GOT3 (cell line): Measurements from ENCODE around the gene DYNLT1.

Source experiments
- DNase-seq: peaks from one replicate; lab custom pipeline; 2025; ENCODE audit warnings: mixed read lengths; lab: John Stamatoyannopoulos, UW

Gene DYNLT1

DNA sequence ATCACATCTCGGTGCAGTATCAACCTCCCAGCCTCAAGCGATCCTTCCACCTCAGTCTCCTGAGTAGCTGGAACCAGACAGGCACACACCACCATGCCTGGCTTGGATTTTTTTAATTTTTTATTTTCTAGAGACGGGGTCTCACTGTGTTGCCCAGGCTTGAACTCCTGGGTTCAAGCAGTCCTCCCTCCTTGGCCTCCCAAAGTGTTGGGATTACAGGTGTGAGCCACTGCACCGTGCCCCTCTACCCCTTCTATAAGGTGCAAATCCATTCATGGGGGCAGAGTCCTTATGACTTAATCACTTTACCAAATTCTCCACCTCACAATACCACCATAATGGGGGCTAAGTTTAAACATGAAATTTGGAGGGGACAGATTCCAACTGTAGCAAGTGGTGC is 47.0 kb downstream of the DYNLT1 start:
- no peak for DNase-seq

DNA sequence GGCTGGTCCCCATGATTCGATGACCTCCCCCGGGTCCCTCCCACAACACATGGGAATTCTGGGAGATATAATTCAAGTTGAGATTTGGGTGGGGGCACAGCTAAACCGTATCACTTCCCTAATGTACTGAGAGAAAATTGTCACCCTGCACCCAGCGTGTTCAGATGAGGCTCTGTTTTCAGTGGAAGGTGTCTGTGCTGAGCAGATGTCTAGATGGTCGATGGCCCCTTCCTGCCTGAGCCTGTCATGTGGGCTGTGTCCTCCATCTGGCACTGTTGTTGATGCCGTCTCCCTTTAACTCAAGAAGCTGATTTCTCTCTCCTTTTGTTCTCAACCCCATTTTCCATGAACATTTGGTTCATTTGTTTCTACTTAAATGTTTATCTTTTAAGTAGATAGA is 47.7 kb downstream of the DYNLT1 start:
- no peak for DNase-seq

DNA sequence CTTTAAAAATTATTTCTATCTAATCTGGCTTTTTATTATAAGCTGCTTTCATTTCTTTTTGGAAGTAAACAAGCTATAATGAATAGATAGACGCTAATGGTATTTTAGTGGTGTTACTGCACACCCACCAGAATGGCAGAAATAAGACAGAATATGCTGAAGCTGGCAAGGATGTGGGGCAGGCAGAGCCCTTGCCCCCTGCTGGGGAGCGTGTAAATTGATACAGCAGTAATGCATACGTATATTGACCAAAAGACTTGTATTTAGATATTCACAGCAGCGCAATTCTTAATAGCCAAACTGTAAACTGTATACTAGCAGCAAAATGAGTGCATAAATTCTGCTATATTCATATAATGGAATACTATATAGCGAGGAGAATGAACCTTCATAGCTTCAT is 49.3 kb downstream of the DYNLT1 start:
- no peak for DNase-seq

DNA sequence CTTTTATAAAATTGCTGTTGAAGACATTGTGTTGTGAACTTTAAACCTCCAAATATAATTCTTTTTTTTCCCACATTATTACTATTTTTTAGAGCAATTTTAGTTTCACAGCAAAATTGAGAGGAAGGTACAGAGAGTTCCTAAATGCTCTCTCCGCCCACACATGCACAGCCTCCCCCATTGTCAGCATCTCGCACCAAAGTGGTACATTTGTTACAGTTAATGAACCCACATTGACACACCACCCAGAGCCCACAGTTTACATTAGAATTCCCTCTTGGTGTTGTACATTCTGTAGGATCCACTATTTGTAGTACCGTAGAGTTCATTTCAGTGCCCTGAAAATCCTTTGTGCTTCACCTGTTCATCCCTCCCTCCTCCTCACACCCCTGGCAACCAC is 50.9 kb downstream of the DYNLT1 start:
- DNase-seq, result no peak

DNA sequence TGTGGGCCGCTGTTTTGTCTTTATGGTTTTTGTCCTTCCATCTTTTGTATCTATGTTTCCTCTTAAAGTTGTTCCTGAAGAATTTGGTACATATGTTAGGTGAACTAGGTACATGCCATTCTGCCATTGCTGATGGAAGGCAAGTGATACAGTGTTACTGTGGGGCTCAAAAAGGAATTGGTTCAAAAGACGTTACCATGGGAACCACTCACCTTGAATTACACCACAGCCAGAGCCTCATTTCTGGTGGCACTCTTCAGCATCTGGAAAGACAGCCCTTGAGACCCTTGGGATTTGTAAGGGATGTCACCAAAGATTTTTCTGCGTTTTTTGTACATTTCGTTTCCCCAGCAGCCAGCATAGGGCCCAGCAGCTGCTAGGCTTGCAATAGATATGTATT is 52.7 kb downstream of the DYNLT1 start:
- no peak for DNase-seq

DNA sequence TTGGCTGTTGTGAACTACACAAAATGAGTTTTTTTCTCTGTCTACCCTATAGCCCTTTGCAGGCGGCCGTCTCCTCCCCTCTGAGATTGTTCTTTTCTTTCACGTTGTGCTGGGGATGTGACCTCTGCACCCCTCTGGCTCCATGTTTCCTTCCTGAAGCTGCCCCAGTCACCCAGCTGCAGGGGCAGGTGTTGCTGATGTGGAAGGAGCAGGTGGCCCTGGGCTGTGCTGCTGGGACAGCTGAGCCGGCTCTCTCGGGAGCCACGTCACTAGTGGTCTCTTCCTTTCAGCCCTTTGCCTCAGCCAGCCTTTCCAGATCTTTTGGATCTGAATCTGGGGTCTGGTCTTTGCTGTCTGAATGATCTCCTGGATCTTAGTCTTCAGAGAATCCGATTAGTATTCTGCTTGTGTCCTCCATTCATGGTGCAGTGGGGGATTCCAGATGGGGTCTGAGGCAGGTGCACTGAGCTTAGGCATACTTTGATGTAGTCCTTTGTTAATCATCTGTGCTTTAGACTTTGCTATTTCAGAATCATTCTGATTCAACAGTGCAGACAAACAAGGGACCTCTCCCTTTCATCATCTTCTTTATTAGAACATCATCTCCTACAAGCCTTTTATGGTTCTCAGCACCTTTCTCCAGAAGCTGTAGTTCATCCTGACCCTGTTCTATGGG is 53.3 kb downstream of the DYNLT1 start:
- no peak for DNase-seq

DNA sequence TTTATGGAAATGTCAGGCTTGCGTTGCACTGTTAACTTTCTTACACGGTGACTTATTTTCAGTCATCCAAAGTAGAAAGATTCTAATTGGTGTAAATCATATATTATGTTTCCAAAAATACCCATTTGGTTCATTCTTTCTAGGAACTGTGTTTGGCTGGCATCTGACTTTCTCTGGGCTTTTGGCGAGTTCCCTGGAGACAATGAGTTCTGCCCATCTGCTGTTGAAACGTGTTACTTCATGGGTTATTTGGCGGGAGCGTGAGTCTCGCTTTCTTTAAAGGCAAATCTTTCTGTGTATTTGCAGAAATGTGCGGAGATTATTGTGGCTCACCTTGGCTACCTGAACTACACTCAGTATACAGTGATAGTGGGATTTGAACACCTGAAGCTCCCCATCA is 55.2 kb downstream of the DYNLT1 start:
- no peak for DNase-seq

DNA sequence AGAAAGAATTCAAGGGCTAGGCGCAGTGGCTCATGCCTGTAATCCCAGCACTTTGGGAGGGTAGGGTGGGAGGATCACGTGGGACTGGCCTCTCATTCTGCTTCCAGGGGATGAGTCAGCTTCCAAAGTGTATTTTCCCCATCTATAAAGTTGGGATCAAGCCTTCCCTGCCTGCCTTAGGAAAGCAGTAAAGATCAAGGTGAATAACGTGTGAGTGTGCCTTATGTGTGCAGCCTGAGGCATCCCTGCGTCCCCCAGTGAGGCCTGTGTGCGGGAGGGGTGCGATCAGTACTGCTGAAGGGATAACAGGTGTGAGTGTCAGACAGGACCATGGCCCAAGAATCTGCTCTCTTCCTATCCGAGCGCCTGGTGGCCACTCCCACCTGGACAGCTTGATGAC is 57.9 kb downstream of the DYNLT1 start:
- no peak for DNase-seq
